GM12865 (cell line): ENCODE data around the gene OAS3.

ENCODE experiments used
- DNase-seq: peaks from one replicate; pipeline ENCODE4 v3.0.0; 2010; ENCODE audit warnings: low read depth
- H3K4me3 ChIP-seq: 2 replicates; pipeline ENCODE4 v1.5.1; 2011; ENCODE audit warnings: mild to moderate bottlenecking, low read depth, low read length, control low read depth
- CTCF ChIP-seq: IDR thresholded peaks from 2 replicates; pipeline ENCODE4 v1.5.1; 2011; ENCODE audit warnings: low read length, control low read depth, low read depth, inconsistent platforms; ENCODE audit not compliant: insufficient read depth; ENCODE audit errors: missing control alignments

The OAS3 gene

DNA sequence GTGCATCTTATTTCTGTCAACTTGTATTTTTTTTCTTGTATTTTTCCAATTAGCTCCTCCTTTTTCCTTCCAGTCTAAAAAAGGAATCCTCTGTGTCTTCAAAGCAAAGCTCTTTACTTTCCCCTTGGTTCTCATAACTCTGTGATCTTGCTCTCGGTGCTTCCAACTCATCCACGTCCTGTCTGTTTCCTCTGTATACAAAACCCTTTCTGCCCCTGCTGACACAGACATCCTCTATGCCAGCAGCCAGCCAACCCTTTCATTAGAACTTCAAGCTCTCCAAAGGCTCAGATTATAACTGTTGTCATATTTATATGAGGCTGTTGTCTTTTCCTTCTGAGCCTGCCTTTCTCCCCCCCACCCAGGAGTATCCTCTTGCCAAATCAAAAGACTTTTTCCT, 72.4 kb downstream of the OAS3 start:
- TF ChIP-seq CTCF, result no peak
- H3K4me3 ChIP-seq, result no peak overlapping the region
- DNase-seq, result no peak

DNA sequence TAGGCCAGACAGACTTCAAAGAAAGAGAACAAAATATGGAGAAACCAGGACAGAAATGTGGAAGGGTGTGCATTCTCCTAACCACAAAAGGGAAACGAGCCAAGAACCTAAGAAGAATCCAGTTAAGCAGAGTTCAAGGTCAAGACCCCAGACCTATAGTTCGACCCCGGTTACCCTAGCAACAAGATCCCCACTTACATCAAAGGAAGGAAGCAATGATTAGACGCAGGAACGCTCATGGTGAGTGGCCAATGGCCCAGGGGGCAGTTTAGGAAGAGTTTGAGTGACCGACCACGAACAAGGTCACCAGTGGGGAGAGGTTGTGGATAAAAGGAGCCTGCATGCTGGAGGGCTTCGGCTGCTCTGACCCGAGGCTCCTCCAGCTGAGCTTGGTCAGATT, 76.3 kb downstream of the OAS3 start:
- no peak for DNase-seq
- TF ChIP-seq CTCF, result no peak
- no peak overlapping the region for H3K4me3 ChIP-seq

DNA sequence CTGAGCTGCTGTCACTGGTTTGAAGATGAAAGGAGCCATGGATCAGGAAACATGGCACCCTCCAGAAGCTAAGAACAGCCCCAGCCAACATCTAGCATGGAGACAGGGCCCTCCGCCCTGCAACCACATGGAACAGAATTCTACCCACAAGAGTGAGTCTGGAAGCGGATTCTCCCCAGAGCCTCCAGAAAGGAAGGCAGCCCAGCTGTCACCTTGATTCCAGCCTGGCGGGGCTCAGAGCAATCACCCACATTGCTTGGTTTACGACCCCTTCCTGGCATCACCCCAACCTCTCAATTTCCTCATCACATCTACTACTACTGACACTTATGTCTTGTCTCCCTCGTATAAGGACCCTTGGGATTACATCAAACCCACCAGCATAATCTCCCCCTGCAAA, 78.5 kb downstream of the OAS3 start:
- H3K4me3 ChIP-seq, result no peak overlapping the region
- TF ChIP-seq CTCF, result no peak
- DNase-seq, result no peak

- no peak for DNase-seq
- TF ChIP-seq CTCF, result no peak
Measured at GRCh38 chr12:113019025-113019424, 80.8 kb downstream of the OAS3 start.

DNA sequence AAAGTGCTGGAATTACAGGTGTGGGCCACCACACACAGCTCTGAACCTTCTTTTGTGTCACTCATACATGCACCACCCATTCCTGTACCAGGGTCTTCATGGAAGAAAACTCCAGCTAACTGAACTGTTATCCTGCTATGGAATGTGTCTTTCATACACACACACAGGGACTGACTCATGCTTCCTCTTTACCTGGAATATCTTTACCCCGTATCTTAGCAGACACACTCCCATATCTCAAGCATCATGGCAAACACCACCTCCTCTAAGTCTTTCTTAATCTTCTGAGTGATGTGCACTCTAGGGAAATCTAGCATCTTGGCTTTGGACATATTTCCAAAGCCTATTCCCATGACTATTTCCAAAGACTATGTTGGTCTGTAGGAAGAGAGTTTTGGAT, 83.2 kb downstream of the OAS3 start:
- TF ChIP-seq CTCF, result no peak
- no peak overlapping the region for H3K4me3 ChIP-seq
- no peak for DNase-seq

More at GRCh38 chr12:113019025-113019424, 80.8 kb downstream of the OAS3 start:
- no peak overlapping the region for H3K4me3 ChIP-seq
